Measurements from ENCODE around the gene SNN. TPM values are rescaled to one million over a fixed set of nuclear protein-coding genes. Genes with fewer than 3 reads are reported as not detected.

Gene SNN
- total RNA-seq, 1 experiment from 2014 or later = 12.6 TPM

DNA sequence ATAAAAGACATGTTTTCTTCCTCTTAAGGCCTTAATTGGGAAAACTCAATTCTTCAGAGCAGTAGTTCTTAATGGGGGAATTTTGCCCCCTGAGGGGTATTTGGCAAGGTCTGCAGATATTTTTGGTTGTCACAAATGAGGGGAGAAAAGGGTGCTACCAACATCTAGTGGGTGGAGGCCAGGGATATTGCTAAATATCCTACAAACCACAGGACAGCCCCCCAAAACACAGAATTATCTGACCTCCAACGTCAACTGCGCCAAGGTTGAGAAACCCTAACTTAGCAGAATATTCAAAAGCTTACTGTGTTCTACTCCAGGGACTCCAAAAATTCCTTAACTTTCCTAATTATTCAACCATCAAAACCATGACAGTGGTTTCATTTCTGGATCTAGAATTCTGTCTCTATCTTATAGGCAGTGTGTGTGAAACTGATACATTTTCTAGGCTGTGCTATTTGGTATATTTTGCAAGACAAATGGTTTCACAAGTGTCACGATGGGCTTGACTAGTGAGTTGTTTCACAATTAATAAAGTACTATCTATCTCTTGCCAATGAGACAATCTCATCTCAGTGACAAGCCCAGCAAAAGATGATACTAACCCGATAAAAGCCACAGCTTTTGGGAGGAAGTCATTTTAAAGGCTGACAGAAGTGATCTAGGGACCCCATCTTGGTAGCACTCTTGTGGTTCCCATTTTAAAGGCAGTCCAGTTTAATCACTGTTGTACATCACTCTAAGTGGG lies 59.7 kb downstream of the SNN start:
- ChIA-PET CTCF (no interaction called here), POLR2A (ENCODE audit: unreplicated experiment) (interaction anchor here (0.7 kb wide), 1 partner anchor 647 kb away, joined by 4 read pairs; no protein-coding TSS in a partner anchor)
- Histone ChIP-seq H3K79me2 (ENCODE audit: low read depth) (no peaks in the 10 kb centered on the region; the same call in 1 of the 2 replicates), H3K36me3 (ENCODE audit: low read depth) (peaks cover 45% of the 10 kb centered on the region), H2AFZ (no peak overlapping the region), H3K9me3 (ENCODE audit: insufficient read depth, low read depth) (no peaks in the 10 kb centered on the region), H4K20me1 (ENCODE audit: insufficient read depth) (peaks cover 4% of the 10 kb centered on the region; the same call in 1 of the 2 replicates), H3K27ac (no peak overlapping the region), H3K9me2 (ENCODE audit: insufficient read depth) (no peaks in the 10 kb centered on the region), H3K27me3 (ENCODE audit: insufficient read depth, low read depth) (no peaks in the 10 kb centered on the region), H3F3A (ENCODE audit: insufficient read depth, low read depth) (no peaks in the 10 kb centered on the region), H3K4me1 (replicated peaks; ENCODE audit: insufficient read depth) (no peaks in the 10 kb centered on the region), H3K4me2 (no peak overlapping the region), H3K4me3 (no peak overlapping the region)
- intact Hi-C loops (cut with micrococcal nuclease; ENCODE audit: unreplicated experiment) = no loop called here
- TF ChIP-seq EZH2 (IDR thresholded peaks at IDR 0.05; ENCODE audit: low read depth) = no peak
- TF ChIP-seq, protein P1, sequence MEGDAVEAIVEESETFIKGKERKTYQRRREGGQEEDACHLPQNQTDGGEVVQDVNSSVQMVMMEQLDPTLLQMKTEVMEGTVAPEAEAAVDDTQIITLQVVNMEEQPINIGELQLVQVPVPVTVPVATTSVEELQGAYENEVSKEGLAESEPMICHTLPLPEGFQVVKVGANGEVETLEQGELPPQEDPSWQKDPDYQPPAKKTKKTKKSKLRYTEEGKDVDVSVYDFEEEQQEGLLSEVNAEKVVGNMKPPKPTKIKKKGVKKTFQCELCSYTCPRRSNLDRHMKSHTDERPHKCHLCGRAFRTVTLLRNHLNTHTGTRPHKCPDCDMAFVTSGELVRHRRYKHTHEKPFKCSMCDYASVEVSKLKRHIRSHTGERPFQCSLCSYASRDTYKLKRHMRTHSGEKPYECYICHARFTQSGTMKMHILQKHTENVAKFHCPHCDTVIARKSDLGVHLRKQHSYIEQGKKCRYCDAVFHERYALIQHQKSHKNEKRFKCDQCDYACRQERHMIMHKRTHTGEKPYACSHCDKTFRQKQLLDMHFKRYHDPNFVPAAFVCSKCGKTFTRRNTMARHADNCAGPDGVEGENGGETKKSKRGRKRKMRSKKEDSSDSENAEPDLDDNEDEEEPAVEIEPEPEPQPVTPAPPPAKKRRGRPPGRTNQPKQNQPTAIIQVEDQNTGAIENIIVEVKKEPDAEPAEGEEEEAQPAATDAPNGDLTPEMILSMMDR (conservative IDR thresholded peaks at IDR 0.05) = no peak
- BruUV-seq (replicated peaks) = no TSS peak
- no peak for DNase-seq

Other genes with a start within 250 kb of the SNN start
- gene LITAF, start 81.5 kb upstream of the SNN start, total RNA-seq (2021) = 232 and 244 TPM in 2 replicates
- 30.9 and 40.9 TPM in 2 replicates for gene TXNDC11, start 74.4 kb downstream of the SNN start, total RNA-seq (2021)
- gene ZC3H7A, start 128.8 kb downstream of the SNN start, total RNA-seq (2021) = 52.3 and 63.5 TPM in 2 replicates
- gene RSL1D1, start 183.1 kb downstream of the SNN start, total RNA-seq (2021) = 172 and 226 TPM in 2 replicates
- gene GSPT1, start 247.5 kb downstream of the SNN start, total RNA-seq (2021) = 146 and 161 TPM in 2 replicates